GM12801 (cell line): ENCODE data around the gene C16orf74.

Experiments used
- TF ChIP-seq, protein P1 (sequence below): IDR thresholded peaks from one replicate; pipeline ENCODE4 v1.5.1; 2011; ENCODE audit warnings: control low read depth; ENCODE audit not compliant: insufficient read length; ENCODE audit errors: extremely low read depth

C16orf74 gene

DNA sequence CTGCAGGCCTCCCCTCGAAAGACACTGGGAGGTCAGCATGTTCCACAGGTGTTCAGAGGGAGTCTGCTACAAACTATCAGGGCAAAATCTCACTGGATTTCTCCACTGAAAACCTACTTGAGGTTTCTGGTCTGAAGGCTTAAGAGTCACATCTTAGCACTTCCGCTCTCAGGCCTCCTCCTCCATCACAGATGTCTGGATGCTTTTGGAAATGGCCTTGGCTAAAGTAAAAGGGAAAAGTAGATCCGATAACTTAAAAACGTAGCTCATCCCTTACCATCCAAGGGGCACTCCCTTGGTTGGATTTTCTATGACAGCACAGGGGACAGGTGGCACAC is 76.5 kb downstream of the C16orf74 start:
- TF ChIP-seq, protein P1, sequence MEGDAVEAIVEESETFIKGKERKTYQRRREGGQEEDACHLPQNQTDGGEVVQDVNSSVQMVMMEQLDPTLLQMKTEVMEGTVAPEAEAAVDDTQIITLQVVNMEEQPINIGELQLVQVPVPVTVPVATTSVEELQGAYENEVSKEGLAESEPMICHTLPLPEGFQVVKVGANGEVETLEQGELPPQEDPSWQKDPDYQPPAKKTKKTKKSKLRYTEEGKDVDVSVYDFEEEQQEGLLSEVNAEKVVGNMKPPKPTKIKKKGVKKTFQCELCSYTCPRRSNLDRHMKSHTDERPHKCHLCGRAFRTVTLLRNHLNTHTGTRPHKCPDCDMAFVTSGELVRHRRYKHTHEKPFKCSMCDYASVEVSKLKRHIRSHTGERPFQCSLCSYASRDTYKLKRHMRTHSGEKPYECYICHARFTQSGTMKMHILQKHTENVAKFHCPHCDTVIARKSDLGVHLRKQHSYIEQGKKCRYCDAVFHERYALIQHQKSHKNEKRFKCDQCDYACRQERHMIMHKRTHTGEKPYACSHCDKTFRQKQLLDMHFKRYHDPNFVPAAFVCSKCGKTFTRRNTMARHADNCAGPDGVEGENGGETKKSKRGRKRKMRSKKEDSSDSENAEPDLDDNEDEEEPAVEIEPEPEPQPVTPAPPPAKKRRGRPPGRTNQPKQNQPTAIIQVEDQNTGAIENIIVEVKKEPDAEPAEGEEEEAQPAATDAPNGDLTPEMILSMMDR: no peak

DNA sequence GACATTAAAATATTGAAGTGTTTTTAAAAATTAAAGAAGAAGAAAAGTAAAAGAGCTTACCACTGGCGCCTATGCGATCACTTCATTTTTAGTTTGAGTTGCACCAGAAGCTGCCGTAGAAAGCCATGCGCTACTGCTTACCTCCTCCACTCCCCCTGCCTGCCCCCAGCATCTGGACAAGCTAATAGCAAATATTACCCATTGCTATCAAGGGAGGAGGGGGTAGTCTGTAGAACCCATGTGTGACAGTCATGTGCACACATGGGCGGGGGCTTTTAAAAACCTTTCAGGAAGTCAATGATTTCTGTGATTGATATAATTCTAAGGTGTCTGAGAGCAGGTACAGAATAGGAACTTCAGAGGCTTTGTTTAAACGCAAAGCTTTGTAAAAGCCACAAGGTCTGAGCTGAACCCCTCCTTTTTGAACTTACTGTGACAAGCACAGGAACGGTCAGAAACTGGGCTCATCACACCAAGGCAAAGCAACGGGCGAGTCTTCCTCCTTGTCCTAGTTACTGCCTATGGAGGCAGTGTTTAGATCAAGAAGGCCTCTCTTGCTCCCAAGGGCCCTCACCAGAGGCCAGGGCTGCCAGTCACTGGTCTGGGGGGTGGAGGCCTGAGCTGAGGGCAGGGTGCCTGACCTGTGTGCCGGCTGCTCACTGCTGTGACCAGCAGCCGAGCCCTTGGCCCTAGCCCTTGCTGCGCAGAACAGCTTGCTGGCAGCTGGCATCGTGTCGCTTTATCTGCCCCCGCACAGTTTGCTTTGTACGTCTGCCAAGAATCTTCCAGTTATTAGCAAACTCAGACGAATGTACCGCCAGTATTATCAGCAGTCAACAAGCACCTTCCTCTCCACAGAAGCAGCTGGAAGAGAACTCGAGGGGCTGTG is 77.1 kb downstream of the C16orf74 start:
- TF ChIP-seq, protein P1: no peak

DNA sequence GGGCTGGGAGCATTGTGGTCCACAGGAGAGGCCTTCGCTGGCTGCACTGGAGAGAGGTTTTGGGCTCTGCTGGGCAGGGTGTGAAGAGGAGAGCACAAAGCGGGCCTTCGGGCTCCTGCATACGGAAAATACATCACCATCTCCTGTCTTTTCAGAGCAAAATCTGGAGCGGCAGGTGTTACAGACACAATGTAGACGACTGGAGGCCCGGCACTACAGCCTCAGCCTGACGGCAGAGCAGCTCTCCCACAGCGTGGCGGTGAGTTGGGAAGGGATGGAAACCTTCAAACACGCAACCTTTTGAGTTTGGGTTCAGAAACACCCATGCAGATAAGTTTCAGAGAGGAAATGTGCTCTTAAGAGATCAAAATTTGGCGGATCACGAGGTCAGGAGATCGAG is 80.1 kb downstream of the C16orf74 start:
- TF ChIP-seq, protein P1: no peak

DNA sequence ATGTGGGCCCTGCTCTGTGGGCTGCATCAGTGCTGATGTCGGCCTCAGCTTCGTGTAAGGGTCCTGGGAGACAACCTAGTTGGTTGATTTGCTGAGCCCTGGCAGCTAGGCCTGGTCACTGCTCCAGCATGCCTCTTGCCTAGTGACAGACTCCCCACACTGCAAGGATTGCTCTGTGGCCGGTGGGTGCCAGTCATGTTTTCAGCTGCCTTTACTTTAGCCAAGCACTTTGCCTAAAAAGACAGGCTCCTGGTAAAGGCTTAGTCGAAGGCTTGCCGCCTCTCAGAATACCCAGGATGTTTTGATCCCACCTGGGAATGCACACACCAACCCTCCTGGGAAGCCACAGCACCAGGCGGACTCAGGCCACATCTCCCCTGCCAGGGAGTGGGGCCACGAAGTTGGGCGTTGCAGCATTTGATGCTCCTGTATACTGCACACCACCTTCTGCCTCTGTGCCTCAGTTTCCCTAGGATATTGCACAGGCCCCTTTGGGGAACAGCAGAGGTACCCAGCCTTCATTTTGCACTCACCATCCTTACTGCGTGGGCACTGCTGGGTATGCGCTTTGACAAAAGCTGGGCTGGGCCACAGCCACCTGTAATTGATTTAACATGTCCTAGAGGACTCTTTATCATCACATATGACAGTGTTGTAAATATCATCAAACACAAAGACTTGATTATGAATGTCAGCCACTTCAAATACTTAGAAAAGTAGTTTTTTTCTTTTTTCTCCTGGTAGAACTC is 82.0 kb downstream of the C16orf74 start:
- TF ChIP-seq, protein P1: no peak

DNA sequence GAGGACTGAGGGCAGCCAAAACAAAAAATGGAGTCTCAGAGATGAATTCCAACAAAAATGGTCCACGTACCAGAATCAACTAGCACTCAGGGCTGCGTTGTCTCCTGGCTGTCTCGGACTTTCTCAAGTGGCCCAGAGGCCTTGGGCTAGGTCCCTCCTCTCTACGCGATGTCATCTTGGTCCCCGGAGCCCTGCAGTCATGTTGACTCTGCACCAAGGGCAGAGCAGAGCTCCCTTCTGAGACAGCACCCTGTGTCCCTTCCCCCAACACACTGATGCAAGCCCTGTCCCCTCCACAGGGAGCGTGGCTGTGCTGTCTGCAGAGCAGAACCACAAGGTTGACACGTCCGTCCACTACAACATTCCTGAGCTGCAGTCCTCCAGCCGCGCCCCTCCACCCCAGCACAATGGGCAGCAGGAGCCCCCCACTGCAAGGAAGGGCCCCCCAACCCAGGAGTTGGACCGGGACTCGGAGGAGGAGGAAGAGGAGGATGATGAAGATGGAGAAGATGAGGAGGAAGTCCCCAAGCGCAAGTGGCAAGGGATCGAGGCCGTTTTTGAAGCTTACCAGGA is 83.0 kb downstream of the C16orf74 start:
- TF ChIP-seq, protein P1: no peak

DNA sequence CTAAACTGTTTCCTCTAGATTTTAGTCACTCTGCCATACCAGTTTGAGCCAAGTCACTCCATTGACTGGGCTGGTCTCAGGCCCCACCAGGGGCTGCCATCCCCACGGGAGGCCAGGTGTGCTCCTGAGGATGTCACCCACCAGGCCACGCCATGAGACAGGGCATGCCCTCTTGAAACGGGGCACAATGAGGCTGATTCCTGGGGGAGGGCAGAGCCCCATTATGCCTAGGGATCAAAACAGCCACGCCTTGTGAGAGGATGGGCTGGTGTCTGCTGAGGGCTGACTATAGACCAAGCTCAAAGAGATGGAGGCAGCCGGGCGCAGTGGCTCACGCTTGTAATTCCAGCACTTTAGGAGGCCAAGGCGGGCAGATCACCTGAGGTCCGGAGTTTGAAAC is 83.6 kb downstream of the C16orf74 start:
- TF ChIP-seq, protein P1: no peak

DNA sequence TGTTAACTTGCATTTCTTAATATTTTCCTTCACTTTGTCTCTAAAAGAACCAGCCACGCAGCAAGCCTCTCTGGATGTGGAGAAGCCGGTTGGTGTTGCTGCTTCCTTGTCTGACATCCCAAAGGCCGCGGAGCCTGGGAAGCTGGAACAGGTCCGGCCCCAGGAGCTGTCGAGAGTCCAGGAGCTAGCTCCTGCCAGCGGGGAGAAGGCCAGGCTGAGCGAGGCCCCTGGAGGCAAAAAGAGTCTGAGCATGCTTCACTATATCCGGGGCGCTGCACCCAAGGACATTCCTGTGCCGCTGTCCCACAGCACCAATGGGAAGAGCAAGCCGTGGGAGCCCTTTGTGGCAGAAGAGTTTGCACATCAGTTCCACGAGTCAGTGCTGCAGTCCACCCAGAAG is 85.0 kb downstream of the C16orf74 start:
- TF ChIP-seq, protein P1: no peak
